Mesodermal cell (in vitro differentiated cells): ENCODE measurements around the gene PICALM.

Source experiments
- H3K27ac ChIP-seq: 2 replicates; pipeline ENCODE4 v1.7.0; 2013; ENCODE audit warnings: mild to moderate bottlenecking, low read depth, low read length, moderate library complexity; ENCODE audit not compliant: severe bottlenecking
- H3K36me3 ChIP-seq: 2 replicates; pipeline ENCODE4 v1.7.1; 2013; ENCODE audit warnings: mild to moderate bottlenecking, low read length, moderate library complexity; ENCODE audit not compliant: control insufficient read depth, insufficient read depth
- H3K4me1 ChIP-seq: one replicate; pipeline ENCODE4 v1.7.1; 2013; ENCODE audit warnings: mild to moderate bottlenecking, low read length; ENCODE audit not compliant: insufficient read depth, control insufficient read depth, poor library complexity, severe bottlenecking
- H3K4me3 ChIP-seq: 2 replicates; pipeline ENCODE4 v1.7.0; 2013; ENCODE audit warnings: low read length, control low read depth, mild to moderate bottlenecking; ENCODE audit not compliant: insufficient read depth, poor library complexity, severe bottlenecking; ENCODE audit errors: extremely low read depth
- H3K9me3 ChIP-seq: 2 replicates; pipeline ENCODE4 v1.7.1; 2013; ENCODE audit warnings: mild to moderate bottlenecking, low read length, moderate library complexity; ENCODE audit not compliant: control insufficient read depth
- WGBS, 2 experiments: methylation state at CpG; one replicate each; pipeline ENCODE4 v1.1.5; 2013; ENCODE audit warnings: missing lambda C conversion rate in 2 of 2; ENCODE audit not compliant: insufficient coverage in 2 of 2; 5-methylcytosine and 5-hydroxymethylcytosine counted together

Gene PICALM

DNA sequence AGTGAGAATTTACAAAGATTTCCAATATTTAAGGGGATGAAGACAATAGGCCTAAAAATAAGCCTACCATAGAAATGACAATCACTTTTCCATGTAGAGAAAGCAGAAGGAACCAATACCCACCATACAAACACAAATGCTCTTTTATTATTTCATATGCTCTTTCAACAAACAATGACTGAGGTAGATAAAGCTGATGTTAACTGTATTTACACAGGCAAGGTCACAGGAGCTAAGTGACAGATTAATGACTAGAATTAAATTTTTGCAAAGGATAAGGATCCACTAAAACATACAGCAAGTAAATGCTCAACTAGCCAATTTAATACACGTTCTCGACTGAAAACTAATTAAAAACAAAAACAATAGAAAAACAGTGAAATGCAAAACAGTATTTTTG, 34.2 kb downstream of the PICALM start:
- Histone ChIP-seq H3K27ac (no peak overlapping the region), H3K9me3 (no peaks in the 10 kb centered on the region), H3K36me3 (peaks cover 45% of the 10 kb centered on the region), H3K4me1 (no peaks in the 10 kb centered on the region), H3K4me3 (no peak overlapping the region)
- WGBS, 2 experiments = no CpG with 5 or more reads among the region's 2 CpGs

- 100% methylated on average over 1 of the region's 3 CpGs; no CpG with 5 or more reads in 1 of the 2 experiments for WGBS, 2 experiments
- no peak overlapping the region for H3K27ac ChIP-seq
- peaks cover 73% of the 10 kb centered on the region for H3K36me3 ChIP-seq
- H3K4me1 ChIP-seq = no peaks in the 10 kb centered on the region
- no peak overlapping the region for H3K4me3 ChIP-seq
- H3K9me3 ChIP-seq = no peaks in the 10 kb centered on the region
Measured at GRCh38 chr11:86021377-86021776, 47.5 kb downstream of the PICALM start.

DNA sequence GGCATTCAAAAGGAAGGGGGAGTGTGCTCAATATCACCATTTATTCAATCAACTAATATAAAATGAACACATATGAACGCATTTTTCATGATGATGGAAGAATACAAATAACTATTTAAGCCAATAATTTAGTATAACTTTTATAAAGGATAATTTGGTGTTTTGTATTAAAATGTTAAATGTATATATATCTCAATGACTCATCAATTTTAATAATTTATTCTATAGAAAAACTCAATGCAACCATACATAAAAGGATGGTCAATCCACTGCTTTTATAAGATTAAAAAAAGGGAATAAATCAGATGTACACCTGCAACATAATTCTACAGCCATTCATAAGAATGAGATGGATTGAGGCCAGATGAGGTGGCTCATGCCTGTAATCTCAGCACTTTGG, 50.6 kb downstream of the PICALM start:
- no CpG with 5 or more reads among the region's 1 CpG for WGBS, 2 experiments

DNA sequence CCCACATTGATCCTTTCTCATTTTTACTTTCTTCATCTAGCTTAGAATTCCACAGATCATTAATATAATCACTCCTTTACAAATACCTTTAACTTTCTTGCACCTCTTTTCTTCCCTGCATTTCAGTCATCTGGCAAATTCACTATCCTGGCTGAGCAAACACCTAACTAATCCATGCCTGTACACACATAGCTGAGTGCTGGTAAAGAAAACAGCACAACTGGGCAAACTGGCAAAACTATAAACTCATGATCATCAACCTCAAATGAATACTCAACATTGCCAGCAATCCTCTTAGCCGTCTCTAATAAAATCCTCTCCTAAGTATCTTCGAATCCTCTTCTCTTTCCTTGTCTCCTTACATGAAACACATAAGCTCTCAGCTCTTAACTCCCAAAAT, 52.4 kb downstream of the PICALM start:
- H3K9me3 ChIP-seq = no peaks in the 10 kb centered on the region
- WGBS, 2 experiments = 94 to 100% methylated on average over 2 of the region's 2 CpGs
- no peak overlapping the region for H3K27ac ChIP-seq
- H3K4me3 ChIP-seq = no peak overlapping the region
- no peaks in the 10 kb centered on the region for H3K4me1 ChIP-seq
- peaks cover 68% of the 10 kb centered on the region for H3K36me3 ChIP-seq

More for the DNA sequence above, 50.6 kb downstream of the PICALM start:
- Histone ChIP-seq H3K4me1 (no peaks in the 10 kb centered on the region), H3K4me3 (no peak overlapping the region), H3K27ac (no peak overlapping the region), H3K9me3 (no peaks in the 10 kb centered on the region), H3K36me3 (peaks cover 63% of the 10 kb centered on the region)

DNA sequence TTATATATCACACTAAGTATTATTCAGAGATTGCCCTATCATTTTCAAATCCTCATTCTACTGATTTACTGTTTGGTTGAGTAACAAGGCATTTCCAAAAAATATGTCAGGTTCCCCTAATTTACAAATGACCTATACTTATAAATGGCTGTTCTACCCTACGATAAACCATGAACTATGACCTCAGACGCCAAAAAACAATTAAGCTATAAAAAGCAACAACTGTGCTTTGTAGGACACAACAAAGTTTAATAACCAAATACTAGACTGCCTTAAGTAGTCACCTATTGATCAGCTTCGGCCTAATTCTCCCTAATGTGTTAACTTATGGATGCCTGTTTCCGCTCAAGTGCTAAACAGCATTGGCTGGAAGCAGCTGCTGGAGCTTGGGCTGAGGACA, 53.2 kb downstream of the PICALM start:
- no peak overlapping the region for H3K4me3 ChIP-seq
- H3K4me1 ChIP-seq = no peaks in the 10 kb centered on the region
- H3K27ac ChIP-seq = no peak overlapping the region
- H3K9me3 ChIP-seq = no peaks in the 10 kb centered on the region
- WGBS, 2 experiments = 89 to 100% methylated on average over 4 of the region's 4 CpGs
- peaks cover 64% of the 10 kb centered on the region for H3K36me3 ChIP-seq

DNA sequence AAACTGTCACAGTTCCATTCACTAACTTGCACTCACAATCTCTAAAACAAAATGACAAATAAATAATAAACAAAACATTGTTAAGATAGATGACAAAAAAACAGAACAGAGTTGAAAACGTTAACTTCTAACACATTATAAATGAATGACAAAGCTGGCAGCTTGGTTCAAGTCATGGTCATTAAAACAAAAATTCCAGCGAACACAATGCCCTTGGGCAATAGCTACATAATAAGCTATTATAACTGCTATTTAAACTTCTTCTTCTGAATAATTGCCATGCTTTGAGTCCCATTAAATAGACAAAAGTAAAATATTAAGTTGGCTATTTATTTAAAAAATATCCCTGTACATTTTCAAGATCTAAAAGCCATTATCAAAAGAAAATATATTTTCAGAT, 54.7 kb downstream of the PICALM start:
- H3K4me3 ChIP-seq = no peak overlapping the region
- H3K4me1 ChIP-seq = peaks cover under 1% of the 10 kb centered on the region
- WGBS, 2 experiments = 90% methylated on average over 2 of the region's 2 CpGs; no CpG with 5 or more reads in 1 of the 2 experiments
- peaks cover 67% of the 10 kb centered on the region for H3K36me3 ChIP-seq
- no peaks in the 10 kb centered on the region for H3K9me3 ChIP-seq
- H3K27ac ChIP-seq = no peak overlapping the region

DNA sequence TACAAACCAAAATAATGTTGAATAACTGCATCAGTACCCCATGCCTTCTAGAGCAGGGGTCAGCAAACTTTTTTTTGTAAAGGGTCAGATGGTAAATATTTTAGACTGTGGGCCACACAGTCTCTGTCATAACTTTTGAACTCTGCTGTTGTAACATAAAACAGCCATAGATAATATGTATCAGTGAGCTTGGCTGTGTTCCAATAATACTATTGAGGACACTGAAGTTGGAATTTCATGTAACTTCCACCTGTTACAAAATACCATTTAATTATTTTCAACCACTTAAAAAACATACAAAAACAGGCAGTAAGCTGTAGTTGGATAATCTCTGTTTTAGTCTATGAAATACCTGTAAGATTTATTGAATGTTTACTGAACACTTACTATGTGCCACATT, 55.2 kb downstream of the PICALM start:
- H3K4me3 ChIP-seq = no peak overlapping the region
- peaks cover 5% of the 10 kb centered on the region for H3K4me1 ChIP-seq
- H3K36me3 ChIP-seq = peaks cover 68% of the 10 kb centered on the region
- H3K27ac ChIP-seq = no peak overlapping the region
- H3K9me3 ChIP-seq = no peaks in the 10 kb centered on the region

DNA sequence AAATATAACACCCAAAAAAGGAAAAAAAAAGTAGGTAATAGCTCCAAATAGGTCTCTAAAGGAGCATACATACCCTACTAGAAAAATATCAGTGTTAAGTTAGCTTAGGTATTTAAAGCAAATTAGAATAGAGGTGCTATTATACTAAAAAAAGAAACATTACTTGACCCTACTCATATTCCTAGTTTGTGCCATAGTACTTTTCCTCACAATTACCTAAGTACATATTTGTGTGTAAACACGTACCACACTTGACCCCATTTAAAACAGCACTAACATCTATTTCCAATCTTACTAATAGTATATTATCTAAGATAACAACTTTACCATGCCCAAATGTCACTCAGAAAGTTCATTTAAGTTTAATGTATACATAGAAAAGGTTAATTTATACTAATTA, 57.7 kb downstream of the PICALM start:
- peaks cover 73% of the 10 kb centered on the region for H3K36me3 ChIP-seq
- peaks cover 8% of the 10 kb centered on the region for H3K4me1 ChIP-seq
- H3K27ac ChIP-seq = no peak overlapping the region
- H3K9me3 ChIP-seq = no peaks in the 10 kb centered on the region
- H3K4me3 ChIP-seq = no peak overlapping the region
- WGBS, 2 experiments = no CpG with 5 or more reads among the region's 1 CpG

DNA sequence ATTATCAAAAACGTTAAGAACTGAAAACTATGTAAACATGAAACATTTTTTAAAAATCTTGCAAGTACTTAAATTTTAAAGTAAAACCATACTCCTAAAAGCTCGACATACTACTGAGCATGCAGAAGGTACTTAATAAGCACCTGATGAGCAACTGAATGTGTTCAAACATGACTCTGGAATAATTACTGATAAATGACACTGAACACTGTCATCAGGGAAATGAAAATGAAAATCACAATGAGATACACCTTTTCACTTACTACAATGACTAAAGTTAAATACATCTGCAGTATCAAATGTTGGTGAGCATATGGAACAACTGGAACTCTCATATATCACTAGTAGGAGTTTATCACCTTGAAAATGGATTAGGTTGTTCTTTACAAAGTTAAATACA, 65.2 kb downstream of the PICALM start:
- Histone ChIP-seq H3K27ac (no peak overlapping the region), H3K9me3 (no peaks in the 10 kb centered on the region), H3K4me1 (peaks cover 2% of the 10 kb centered on the region), H3K4me3 (no peak overlapping the region), H3K36me3 (peaks cover 82% of the 10 kb centered on the region)
- WGBS, 2 experiments = no CpG with 5 or more reads among the region's 2 CpGs

GRCh38 chr11:86002431-86002830, 66.5 kb downstream of the PICALM start:
- 100% methylated on average over 3 of the region's 3 CpGs; no CpG with 5 or more reads in 1 of the 2 experiments for whole genome bisulfite sequencing, 2 experiments
- Histone ChIP-seq H3K27ac (no peak overlapping the region), H3K4me1 (no peaks in the 10 kb centered on the region), H3K4me3 (no peak overlapping the region), H3K36me3 (peaks cover 80% of the 10 kb centered on the region), H3K9me3 (no peaks in the 10 kb centered on the region)

- peaks cover 63% of the 10 kb centered on the region for H3K36me3 ChIP-seq
- H3K4me3 ChIP-seq = no peak overlapping the region
- 100% methylated on average over 1 of the region's 2 CpGs; no CpG with 5 or more reads in 1 of the 2 experiments for WGBS, 2 experiments
- H3K4me1 ChIP-seq = no peaks in the 10 kb centered on the region
- no peak overlapping the region for H3K27ac ChIP-seq
- no peaks in the 10 kb centered on the region for H3K9me3 ChIP-seq
Measured at GRCh38 chr11:85991508-85991907, 77.4 kb downstream of the PICALM start.
